MCF 10A (cell line): Measurements from ENCODE around the gene CEP128. TPM values are rescaled to one million over a fixed set of nuclear protein-coding genes. Genes with fewer than 3 reads are reported as not detected.

ENCODE experiments used
- BruUV-seq: library from RNA; stranded (reverse); fragments of 400-500 nt; replicated peaks from 2 replicates; lab custom pipeline; 2021; lab: Mats Ljungman, UMichigan
- CTCF ChIA-PET: fragments of 300-600 bp; sonication (Branson Sonifier 250); formaldehyde crosslinking; extraction: SDS; loops from one replicate; lab custom pipeline; 2021; ENCODE audit warnings: antibody characterized with exemption, inconsistent platforms; lab: Yijun Ruan, JAX
- POLR2A ChIA-PET: fragments of 300-600, 350-650 bp; sonication (Branson Sonifier 250); formaldehyde crosslinking; extraction: SDS; loops from one replicate; lab custom pipeline; 2020; ENCODE audit warnings: antibody characterized with exemption, inconsistent platforms; lab: Yijun Ruan, JAX
- DNase-seq: peaks from one replicate; pipeline ENCODE4 v3.0.0-alpha.2; 2018; ENCODE audit not compliant: unreplicated experiment
- H3K27ac Mint-ChIP-seq: one replicate; pipeline ENCODE4 v1.8.0; 2022; ENCODE audit warnings: mild to moderate bottlenecking, low read depth, mixed read lengths; ENCODE audit not compliant: unreplicated experiment
- H3K27me3 Mint-ChIP-seq: one replicate; pipeline ENCODE4 v1.8.0; 2022; ENCODE audit warnings: mixed read lengths; ENCODE audit not compliant: insufficient read depth, unreplicated experiment
- H3K36me3 Mint-ChIP-seq: one replicate; pipeline ENCODE4 v1.8.0; 2022; ENCODE audit warnings: mild to moderate bottlenecking, moderate library complexity, mixed read lengths; ENCODE audit not compliant: insufficient read depth, unreplicated experiment
- H3K4me1 Mint-ChIP-seq: one replicate; pipeline ENCODE4 v1.8.0; 2022; ENCODE audit warnings: mixed read lengths; ENCODE audit not compliant: insufficient read depth, unreplicated experiment
- H3K4me3 Mint-ChIP-seq: one replicate; pipeline ENCODE4 v1.8.0; 2022; ENCODE audit warnings: mild to moderate bottlenecking, moderate library complexity, mixed read lengths; ENCODE audit not compliant: unreplicated experiment
- H3K9me3 Mint-ChIP-seq: one replicate; pipeline ENCODE4 v1.8.0; 2022; ENCODE audit warnings: mixed read lengths; ENCODE audit not compliant: unreplicated experiment
- CTCF ChIP-seq: fragments of 200-600 bp; IDR thresholded peaks from one replicate; pipeline ENCODE4 v1.8.0; 2022; ENCODE audit warnings: antibody characterized with exemption, mild to moderate bottlenecking; ENCODE audit not compliant: unreplicated experiment
- intact Hi-C: fragments of 100-400 bp; cut with micrococcal nuclease; formaldehyde crosslinking; loops from 2 replicates; pipeline ENCODE4 v1.14.1; 2022
- total RNA-seq: library from RNA; stranded (reverse); gene quantifications from 2 replicates; pipeline ENCODE4 v1.2.3, GENCODE V29; 2022

The CEP128 gene
- total RNA-seq, 1 experiment from 2014 or later: 12.5 TPM

- Mint-ChIP-seq H3K27ac (no peak overlapping the region), H3K9me3 (no peaks in the 10 kb centered on the region), H3K4me1 (no peaks in the 10 kb centered on the region), H3K36me3 (no peaks in the 10 kb centered on the region), H3K27me3 (no peaks in the 10 kb centered on the region), H3K4me3 (no peak overlapping the region)
- TF ChIP-seq CTCF: no peak
- intact Hi-C loops: no loop called here
- CTCF ChIA-PET: no interaction called here
- BruUV-seq: no TSS peak
- no peak for DNase-seq
- POLR2A ChIA-PET: no interaction called here
Measured at GRCh38 chr14:80698974-80699373, 242.6 kb downstream of the CEP128 start.

GRCh38 chr14:80695869-80696268, 245.7 kb downstream of the CEP128 start:
- ChIA-PET CTCF (interaction anchor here (1.0 kb wide), 1 partner anchor 12 kb away, joined by 4 read pairs; no protein-coding TSS in a partner anchor), POLR2A (no interaction called here)
- H3K36me3 Mint-ChIP-seq: no peaks in the 10 kb centered on the region
- no peak for TF ChIP-seq CTCF
- intact Hi-C loops: no loop called here
- no peak overlapping the region for H3K27ac Mint-ChIP-seq
- H3K4me1 Mint-ChIP-seq: no peaks in the 10 kb centered on the region
- BruUV-seq: no TSS peak
- H3K4me3 Mint-ChIP-seq: no peak overlapping the region
- H3K27me3 Mint-ChIP-seq: no peaks in the 10 kb centered on the region
- no peaks in the 10 kb centered on the region for H3K9me3 Mint-ChIP-seq
- DNase-seq: no peak

- no peak for DNase-seq
- intact Hi-C loops: no loop called here
- CTCF ChIA-PET: no interaction called here
- no peaks in the 10 kb centered on the region for H3K27me3 Mint-ChIP-seq
- no TSS peak for BruUV-seq
- H3K9me3 Mint-ChIP-seq: no peaks in the 10 kb centered on the region
- POLR2A ChIA-PET: no interaction called here
- TF ChIP-seq CTCF: no peak
- no peaks in the 10 kb centered on the region for H3K4me1 Mint-ChIP-seq
- H3K27ac Mint-ChIP-seq: no peak overlapping the region
- H3K36me3 Mint-ChIP-seq: no peaks in the 10 kb centered on the region
- H3K4me3 Mint-ChIP-seq: no peak overlapping the region
Measured at GRCh38 chr14:80692903-80693302, 248.6 kb downstream of the CEP128 start.

- DNase-seq: no peak
- intact Hi-C loops: no loop called here
- ChIA-PET POLR2A (no interaction called here), CTCF (no interaction called here)
- no peaks in the 10 kb centered on the region for H3K36me3 Mint-ChIP-seq
- H3K4me3 Mint-ChIP-seq: no peak overlapping the region
- peaks cover 30% of the 10 kb centered on the region for H3K9me3 Mint-ChIP-seq
- no peaks in the 10 kb centered on the region for H3K4me1 Mint-ChIP-seq
- no peak for TF ChIP-seq CTCF
- H3K27ac Mint-ChIP-seq: no peak overlapping the region
- H3K27me3 Mint-ChIP-seq: no peaks in the 10 kb centered on the region
- no TSS peak for BruUV-seq
Measured at GRCh38 chr14:80681651-80682050, 259.9 kb downstream of the CEP128 start.
